ENCODE measurements around the gene TTC23. TPM values are rescaled to one million over a fixed set of nuclear protein-coding genes. Genes with fewer than 3 reads are reported as not detected.
"Not testable (repeated sequence)": the region's sequence is repeated elsewhere in the genome, so short reads cannot be mapped to it uniquely, and the experiment has no call there.

TTC23 gene
- total and polyA plus RNA-seq, 8 donors: 14.0 to 41.7 (median 36.2) TPM

GRCh38 chr15:99244306-99244705, 5.1 kb downstream of the TTC23 start:
- Histone ChIP-seq H3K36me3 (peaks cover 0 to 9% of the 10 kb centered on the region in 2 donors), H3K27me3 (no peaks in the 10 kb centered on the region), H3K9me3 (no peaks in the 10 kb centered on the region), H3K4me3 (no peak overlapping the region), H3K27ac (no peak overlapping the region), H3K4me1 (peaks cover 6 to 17% of the 10 kb centered on the region in 2 donors)
- DNase-seq: no peak
- intact Hi-C loops (cut with DNase I): no loop called here
- ATAC-seq: no peak
- no peak for TF ChIP-seq CTCF (IDR thresholded peaks at IDR 0.05)

DNA sequence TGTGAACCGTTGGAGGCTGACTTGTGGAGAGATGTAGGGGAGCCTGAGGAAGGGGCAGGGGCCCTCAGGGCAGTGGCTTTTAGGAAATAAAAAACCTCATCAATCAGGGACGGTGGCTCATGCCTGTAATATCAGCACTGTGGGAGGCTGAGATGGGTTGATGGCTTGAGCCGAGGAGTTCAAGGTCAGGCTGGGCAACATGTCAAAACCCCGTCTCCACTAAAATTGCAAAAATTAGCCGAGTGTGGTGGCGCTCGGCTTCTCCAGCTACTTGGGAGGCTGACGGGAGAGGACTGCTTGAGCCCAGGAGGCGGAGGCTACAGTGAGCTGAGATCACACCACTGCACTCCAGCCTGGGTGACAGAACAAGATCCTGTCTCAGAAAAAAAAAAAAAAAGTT, 7.6 kb downstream of the TTC23 start:
- H3K4me3 ChIP-seq: no peak overlapping the region
- peaks cover 0 to 9% of the 10 kb centered on the region in 2 donors for H3K36me3 ChIP-seq
- H3K4me1 ChIP-seq: peaks cover 0 to under 1% of the 10 kb centered on the region in 2 donors
- no peak for ATAC-seq
- intact Hi-C loops (cut with DNase I): no loop called here
- no peak for TF ChIP-seq CTCF (IDR thresholded peaks at IDR 0.05)
- no peaks in the 10 kb centered on the region for H3K27me3 ChIP-seq
- DNase-seq: no peak
- no peak overlapping the region for H3K27ac ChIP-seq
- H3K9me3 ChIP-seq: no peaks in the 10 kb centered on the region

DNA sequence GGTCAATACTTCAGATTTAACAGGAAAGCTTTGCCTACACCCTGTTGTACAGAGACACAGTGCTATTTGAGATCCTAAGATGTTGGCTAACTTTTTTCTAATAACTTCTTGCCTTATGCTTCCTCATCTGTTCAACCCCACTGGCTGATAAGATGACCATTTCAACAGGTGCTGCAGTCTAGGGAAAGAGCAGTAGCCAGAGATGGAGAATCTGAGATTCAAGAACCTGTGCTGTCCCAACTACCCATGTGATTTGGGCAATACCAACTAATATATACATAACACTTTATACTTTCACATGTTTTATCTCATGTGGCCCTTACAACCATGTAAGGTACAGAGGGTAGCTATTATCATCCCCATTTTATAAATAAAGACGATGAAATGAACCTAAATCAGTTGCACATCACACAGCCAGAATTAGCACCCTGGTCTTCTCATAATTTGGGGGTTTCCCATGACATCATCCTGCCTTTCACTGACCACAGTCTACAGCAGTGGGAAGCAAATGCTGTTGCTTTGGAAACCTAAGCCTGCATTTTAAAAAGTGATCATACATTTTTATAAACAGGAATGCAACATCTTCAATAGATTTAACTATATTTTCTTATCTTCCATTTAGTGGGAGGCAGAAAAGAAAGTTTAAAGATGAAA, 9.7 kb downstream of the TTC23 start:
- no peaks in the 10 kb centered on the region for H3K9me3 ChIP-seq
- DNase-seq: no peak
- no peak for TF ChIP-seq CTCF (IDR thresholded peaks at IDR 0.05)
- H3K27me3 ChIP-seq: no peaks in the 10 kb centered on the region
- no peaks in the 10 kb centered on the region for H3K4me1 ChIP-seq
- ATAC-seq: no peak
- intact Hi-C loops (cut with DNase I): no loop called here
- no peak overlapping the region for H3K27ac ChIP-seq
- no peak overlapping the region for H3K4me3 ChIP-seq
- H3K36me3 ChIP-seq: peaks cover 0 to 9% of the 10 kb centered on the region in 2 donors

GRCh38 chr15:99238849-99239248, 10.5 kb downstream of the TTC23 start:
- TF ChIP-seq CTCF (IDR thresholded peaks at IDR 0.05): no peak
- Histone ChIP-seq H3K4me3 (no peak overlapping the region), H3K27me3 (no peaks in the 10 kb centered on the region), H3K36me3 (peaks cover 0 to 9% of the 10 kb centered on the region in 2 donors), H3K9me3 (no peaks in the 10 kb centered on the region), H3K27ac (no peak overlapping the region), H3K4me1 (no peaks in the 10 kb centered on the region)
- no peak for ATAC-seq
- intact Hi-C loops (cut with DNase I): no loop called here
- no peak for DNase-seq

DNA sequence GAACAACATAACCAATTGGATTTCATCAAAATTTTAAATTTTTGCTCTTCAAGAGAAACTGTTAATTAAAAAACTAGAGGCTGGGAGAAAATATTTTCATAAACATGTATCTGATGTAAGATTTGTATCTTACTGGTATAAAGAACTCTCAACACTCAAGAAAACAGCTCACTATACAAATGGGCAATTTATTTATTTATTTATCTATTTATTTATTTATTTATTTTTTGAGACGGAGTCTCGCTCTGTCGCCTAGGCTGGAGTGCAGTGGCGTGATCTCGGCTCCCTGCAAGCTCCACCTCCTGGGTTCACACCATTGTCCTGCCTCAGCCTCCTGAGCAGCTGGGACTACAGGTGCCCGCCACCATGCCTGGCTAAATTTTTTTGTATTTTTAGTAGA, 15.2 kb downstream of the TTC23 start:
- H3K9me3 ChIP-seq; H3K4me3 ChIP-seq; H3K27me3 ChIP-seq; DNase-seq; intact Hi-C loops (cut with DNase I); H3K27ac ChIP-seq; H3K4me1 ChIP-seq; ATAC-seq; H3K36me3 ChIP-seq: not testable (repeated sequence)

- H3K27ac ChIP-seq: no peak overlapping the region
- H3K4me3 ChIP-seq: no peak overlapping the region
- H3K4me1 ChIP-seq: no peaks in the 10 kb centered on the region
- TF ChIP-seq CTCF (IDR thresholded peaks at IDR 0.05): no peak
- H3K27me3 ChIP-seq: no peaks in the 10 kb centered on the region
- ATAC-seq (no peak), DNase-seq (no peak)
- intact Hi-C loops (cut with DNase I): no loop called here
- H3K9me3 ChIP-seq: no peaks in the 10 kb centered on the region
- H3K36me3 ChIP-seq: no peaks in the 10 kb centered on the region
These were observed 16.6 kb downstream of the TTC23 start for GRCh38 chr15:99232740-99233139.
